GF-D8 (cell line): ENCODE results near the gene AK8.
"Not testable (repeated sequence)": the region's sequence is repeated elsewhere in the genome, so short reads cannot be mapped to it uniquely, and the experiment has no call there.

Source experiments
- DNase-seq: peaks from one replicate; lab custom pipeline; 2025; lab: John Stamatoyannopoulos, UW

Gene AK8

DNA sequence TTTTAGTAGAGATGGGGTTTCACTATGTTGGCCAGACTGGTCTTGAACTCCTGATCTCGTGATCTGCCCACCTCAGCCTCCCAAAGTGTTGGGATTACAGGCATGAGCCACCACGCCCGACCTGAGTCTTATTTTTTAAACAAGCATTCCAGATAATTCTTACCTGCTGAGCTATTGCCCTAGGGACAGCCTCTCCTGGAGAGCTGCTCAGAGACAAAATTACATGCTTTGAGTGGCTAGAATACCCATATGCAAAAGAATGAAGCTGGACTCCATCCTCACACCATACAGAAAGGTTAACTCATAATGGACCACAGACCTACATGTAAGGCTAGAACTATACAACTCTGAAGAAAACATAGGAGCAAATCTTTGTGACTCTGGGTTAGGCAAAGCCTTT lies 166.2 kb downstream of the AK8 start:
- DNase-seq, result no peak

DNA sequence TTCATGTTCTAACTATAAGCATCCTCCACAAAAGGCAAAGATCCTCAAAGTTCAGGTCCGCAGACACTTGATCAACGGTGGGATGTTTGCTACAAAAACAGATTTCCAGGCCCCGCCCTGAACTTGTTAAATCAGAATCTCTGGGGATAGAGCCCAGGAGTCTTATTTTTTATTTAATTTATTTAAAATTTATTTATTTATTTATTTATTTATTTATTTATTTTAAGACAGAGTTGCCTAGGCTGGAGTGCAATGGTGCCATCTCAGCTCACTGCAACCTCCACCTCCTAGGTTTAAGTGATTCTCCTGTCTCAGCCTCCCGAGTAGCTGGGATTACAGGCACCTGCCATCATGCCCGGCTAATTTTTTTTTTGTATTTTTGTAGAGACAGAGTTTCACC lies 166.9 kb downstream of the AK8 start:
- not testable (repeated sequence) for DNase-seq

DNA sequence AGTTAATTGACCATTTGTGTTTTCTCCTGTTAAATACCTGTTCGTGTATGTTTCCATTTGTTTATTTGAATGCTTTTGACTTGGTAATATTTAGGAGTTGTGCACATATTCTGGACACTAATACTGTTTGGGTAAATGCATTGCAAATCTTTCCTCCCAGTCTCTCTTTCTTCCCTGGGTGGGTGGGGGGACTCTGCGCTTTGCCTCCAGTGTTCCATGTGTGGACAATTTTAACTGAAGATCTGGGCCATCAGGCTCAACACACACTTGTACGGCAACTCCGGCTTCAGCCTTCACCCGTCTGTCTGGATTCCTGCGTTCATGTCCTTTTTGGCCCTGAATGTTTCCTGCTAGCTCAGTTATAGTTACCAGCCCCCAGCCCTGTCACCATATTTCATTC lies 167.8 kb downstream of the AK8 start:
- no peak for DNase-seq

DNA sequence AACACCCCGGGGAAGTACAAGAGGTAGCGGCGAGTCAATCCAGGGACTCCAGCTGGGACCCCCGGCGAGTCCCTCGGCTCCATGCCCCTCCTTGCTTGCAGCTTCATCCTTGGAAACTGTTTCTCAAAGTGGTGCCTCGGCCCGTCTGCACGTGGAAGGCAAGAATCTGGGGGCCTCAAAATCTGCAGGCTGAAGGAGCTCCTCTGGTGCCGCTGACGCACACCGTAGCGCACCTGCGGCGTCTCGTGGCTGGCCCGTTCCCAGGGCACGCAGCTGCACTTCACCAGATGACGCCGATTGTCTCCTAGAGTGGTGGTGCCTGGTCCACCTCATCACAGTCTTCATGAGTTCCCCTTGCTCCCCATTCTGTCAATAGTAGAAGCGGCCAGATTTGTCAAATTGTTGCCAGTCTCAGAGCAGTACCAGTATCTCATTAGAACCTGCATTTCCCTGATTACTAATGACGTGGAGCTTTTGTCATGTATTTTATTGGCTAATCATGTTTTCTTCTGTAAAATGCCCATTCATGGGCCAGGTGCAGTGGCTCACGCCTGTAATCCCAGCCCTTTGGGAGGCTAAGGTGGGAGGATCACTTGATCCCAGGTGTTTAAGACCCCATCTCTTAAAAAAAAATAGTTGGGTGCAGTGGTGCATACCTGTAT lies 169.2 kb downstream of the AK8 start:
- DNase-seq, result no peak

DNA sequence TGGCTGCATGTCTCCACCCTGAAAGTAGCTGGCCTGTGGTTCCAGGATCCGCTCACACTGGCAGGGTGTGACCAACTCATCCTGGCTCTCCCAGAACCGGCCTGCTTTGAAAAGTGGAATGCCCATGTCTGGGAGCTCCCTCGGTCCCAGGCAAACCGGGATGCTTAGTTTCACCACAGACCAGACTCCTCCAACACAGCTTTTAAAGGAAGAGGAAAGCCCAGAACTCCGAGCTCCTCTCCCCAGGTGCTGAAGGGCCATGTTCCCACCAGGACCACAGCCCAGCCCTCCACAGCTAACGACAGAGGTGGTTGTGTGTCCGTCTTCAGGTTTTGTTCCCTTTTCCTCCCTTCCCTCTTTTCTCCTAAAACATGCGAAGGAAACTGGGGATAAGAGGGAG lies 169.8 kb downstream of the AK8 start:
- DNase-seq, result no peak

DNA sequence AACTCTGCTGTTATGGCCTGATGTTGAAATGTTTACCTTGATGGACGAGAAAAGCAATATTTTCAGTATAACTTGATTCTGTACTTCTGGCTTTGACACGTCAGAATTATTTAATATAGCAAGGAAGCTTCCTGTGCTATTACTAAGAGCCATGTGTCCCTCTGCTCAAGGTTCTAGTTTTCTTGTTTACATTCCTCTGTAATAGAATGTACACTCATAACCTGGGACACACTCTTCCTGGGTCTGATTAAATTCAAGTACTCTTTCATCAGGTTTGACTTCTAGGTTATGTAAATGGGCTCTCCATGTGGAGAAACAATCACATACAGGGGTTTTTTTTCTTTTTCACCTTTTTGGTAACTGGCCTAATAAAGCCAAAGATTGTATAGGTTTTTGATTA lies 174.7 kb downstream of the AK8 start:
- no peak for DNase-seq

DNA sequence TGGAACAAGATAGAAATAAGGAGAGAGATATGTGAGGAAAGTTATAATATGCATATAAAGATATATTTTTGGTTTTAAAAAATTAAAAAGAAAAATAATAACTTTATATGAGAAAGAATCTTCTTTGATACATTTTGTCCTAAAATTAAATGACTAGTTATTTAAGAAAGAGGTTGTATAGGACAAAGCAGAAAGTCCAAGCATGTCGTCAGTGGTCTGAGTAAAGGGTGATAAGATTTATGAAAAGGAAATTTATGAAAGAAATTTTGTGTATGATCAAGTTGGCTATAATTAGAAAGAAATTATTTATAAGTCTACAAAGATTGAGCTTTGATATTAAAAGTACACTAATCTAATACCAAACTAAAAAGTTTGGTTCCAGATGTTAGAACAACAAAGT lies 175.8 kb downstream of the AK8 start:
- DNase-seq, result no peak

DNA sequence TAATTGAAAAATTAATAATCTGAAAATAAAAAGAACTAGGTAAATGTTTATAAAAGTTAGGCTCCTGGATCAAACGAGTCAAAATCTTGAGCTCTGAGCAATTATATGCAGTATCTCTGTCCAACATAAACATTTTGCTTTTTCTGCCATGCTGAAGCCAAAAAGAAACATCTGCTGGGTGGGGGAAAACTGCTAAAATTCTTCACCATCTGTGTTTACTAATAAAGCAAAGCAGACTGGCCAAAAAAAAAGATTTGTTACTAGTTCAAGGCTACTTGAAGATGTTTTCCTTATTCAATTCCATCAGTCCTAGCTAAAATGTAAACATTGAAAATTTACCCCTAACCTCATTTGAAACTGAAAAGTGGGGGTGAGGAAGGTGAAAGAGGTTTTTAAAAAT lies 178.1 kb downstream of the AK8 start:
- no peak for DNase-seq

DNA sequence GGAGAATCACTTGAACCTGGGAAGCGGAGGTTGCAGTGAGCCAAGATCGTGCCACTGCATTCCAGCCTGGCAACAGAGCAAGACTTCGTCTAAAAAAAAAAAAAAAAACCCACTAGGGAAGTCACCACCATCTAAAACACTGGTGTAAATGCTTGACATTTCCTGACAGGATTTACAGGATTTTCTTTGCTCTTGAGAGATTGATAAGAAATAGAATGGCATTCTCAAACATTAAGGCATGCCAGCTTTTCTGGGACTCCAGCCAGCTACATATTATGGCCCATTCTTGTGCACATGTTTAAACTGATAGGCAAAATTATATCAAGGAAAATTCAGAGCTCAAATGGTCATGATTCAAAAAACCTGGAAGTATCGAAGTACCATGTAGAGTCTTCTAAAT lies 179.1 kb downstream of the AK8 start:
- no peak for DNase-seq

DNA sequence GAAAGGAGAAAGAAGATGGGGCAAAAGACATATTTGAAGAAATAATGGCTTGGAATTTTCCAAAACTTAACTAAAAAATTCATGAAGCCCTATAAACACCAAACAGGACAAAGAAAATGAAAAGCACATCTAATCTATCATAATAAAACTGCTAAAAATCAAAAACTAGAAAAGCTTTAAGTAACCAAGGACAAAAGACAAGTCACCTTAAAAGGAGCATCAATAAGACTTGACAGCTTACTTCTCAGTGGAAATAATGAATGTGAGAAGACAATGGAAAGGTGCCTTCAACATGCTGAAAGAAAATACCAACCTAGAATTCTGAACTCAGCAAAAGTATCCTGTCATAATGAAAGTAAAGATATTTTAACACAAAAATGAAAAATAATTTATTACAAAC lies 180.9 kb downstream of the AK8 start:
- no peak for DNase-seq

DNA sequence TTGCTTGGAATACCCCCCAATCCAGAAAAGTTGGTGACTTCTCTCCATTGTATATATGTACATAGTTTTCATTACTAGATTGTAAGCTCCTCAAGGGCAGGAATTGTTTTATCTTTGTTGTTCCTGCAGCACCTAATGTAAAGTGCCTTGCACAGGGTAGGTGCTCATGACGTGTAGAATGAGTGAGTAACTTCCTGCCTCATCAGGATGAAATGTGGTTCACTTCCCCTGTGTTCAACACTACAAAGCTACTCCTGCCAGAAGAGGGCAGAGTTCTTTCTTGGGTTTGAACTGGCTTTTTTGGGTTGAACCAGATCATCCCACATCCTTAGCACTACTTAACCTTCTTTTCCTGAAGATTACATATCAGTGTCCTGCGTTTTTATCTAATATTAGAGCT lies 183.9 kb downstream of the AK8 start:
- peak; percentile 31 for DNase-seq

DNA sequence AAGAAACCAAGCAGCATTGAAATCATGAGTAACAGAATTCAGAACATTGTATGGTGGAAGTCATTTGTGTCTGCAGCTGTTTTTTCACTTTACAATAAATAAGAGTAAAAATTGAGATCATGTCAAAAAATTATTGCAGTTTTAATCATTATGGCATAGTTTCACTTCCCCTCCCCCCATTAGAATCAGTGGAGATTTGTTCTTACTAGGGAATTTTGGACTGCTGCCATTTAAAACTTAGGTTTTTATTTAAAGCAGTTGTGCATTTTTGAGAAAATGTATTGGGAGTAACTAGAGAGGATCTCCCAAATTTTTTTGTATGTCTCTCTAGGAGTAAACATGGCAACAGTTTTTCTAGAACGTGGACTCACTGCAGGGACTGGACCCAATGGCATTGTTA lies 187.4 kb downstream of the AK8 start:
- no peak for DNase-seq

DNA sequence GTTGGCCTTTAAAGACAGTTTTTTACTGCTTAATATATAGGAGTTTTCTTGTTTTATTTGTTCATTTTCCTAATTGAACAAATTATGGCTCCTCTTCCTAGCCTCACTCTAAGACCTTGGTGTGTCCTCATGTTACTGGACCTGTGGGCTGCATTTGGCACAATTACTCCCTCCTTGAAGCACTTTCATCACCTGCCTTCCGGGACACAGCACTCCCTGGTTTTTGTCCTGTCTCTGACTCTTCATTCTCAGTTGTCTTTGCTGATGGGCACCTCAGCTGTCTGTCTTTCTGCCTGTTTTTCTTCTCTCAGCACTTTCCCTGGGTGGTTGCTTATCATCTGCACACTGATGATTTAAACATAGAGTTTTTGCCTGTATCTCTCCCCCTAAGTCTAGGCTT lies 194.2 kb downstream of the AK8 start:
- DNase-seq, result no peak

DNA sequence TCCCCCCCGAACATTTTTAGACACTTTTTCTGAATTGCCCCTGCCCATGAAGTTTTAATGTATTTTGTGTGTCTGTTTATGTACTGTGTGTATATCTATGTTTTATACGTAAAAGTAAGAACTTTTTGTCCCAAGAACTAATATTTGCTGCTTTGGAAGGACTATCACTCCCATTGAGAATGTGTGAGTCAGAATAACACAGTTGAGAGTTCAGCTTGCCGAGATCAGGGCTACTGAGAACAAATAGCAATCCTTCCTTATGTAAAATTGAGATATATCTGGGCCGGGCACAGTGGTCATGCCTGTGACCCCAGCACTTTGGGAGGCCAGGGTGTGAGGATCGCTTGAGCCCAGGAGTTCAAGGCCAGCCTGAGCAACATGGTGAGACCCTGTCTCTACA lies 196.5 kb downstream of the AK8 start:
- no peak for DNase-seq

DNA sequence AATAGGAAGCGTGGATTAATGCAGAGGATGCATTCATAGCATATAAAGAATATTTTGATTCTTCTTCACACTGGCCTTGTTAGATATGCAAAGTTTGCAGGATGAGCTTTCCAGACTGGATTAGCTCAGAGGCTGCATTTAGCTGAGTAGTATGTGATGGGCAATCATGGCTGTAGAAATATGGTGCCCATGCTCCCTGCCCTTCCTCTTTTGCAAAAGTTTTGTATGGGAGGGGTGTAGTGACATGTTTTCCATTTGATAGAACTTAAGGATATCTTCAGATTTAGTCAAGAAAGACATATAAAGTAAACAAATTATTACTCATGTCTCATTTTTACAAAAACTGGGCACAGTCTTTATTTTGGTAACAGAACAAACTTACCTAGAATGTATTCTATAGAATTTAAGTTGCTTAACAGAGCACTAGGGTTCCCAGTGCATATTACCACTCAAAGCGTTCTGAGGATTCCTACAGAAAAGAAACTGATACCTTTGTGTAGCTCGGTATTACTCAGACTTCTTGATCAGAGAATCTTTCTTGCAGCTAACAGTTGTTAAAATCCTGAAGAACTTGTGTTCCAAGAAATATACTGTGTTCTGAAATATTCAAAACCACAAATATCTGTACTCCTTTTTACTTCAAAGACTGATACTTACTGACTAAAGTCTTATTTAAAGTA lies 198.0 kb downstream of the AK8 start:
- DNase-seq, result no peak

DNA sequence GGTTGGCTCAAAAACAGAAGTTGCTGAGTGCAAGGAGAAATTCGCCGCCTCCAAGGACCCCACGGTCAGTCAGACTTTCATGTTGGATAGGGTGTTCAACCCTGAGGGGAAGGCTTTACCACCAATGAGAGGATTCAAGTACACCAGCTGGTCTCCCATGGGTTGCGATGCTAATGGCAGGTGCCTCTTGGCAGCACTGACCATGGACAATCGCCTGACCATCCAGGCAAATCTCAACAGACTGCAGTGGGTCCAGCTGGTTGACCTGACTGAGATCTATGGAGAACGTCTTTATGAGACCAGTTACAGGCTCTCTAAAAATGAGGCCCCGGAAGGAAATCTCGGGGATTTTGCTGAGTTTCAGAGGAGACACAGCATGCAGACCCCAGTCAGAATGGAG lies 200.1 kb downstream of the AK8 start:
- no peak for DNase-seq
